Measurements from ENCODE around the gene RGS7. TPM values are rescaled to one million over a fixed set of nuclear protein-coding genes. Genes with fewer than 3 reads are reported as not detected.

Gene RGS7
- total RNA-seq, 1 experiment from 2014 or later = 1.5 TPM

GRCh38 chr1:240813720-240814119, 543.3 kb downstream of the RGS7 start:
- H2BK120ac ChIP-seq (ENCODE audit: low read depth, low read length, poor library complexity, severe bottlenecking) = no peak overlapping the region
- H2BK20ac ChIP-seq (ENCODE audit: low read depth, low read length, poor library complexity, severe bottlenecking) = no peak overlapping the region
- H3K9ac ChIP-seq (ENCODE audit: extremely low read depth, insufficient read length, low read length) = no peak overlapping the region
- H3K23me2 ChIP-seq (ENCODE audit: insufficient read length, low read depth, low read length, poor library complexity, severe bottlenecking) = no peaks in the 10 kb centered on the region
- Mint-ChIP-seq H3K36me3 (ENCODE audit: insufficient read depth in 1 of 3, low read depth in 3 of 3) (no peaks in the 10 kb centered on the region), H3K27ac (no peak overlapping the region), H3K27me3 (ENCODE audit: low read depth) (no peaks in the 10 kb centered on the region), H3K9me3 (no peaks in the 10 kb centered on the region), H3K4me1 (no peaks in the 10 kb centered on the region), H3K4me3 (no peak overlapping the region)
- H2AK5ac ChIP-seq (ENCODE audit: insufficient read length, low read length) = no peak overlapping the region
- no peaks in the 10 kb centered on the region for H3K9me3 ChIP-seq (ENCODE audit: control insufficient read depth, low read depth, low read length)
- H4K5ac ChIP-seq (ENCODE audit: insufficient read length, low read depth, low read length) = no peak overlapping the region
- H3K79me2 ChIP-seq (ENCODE audit: insufficient read depth, low read length) = no peaks in the 10 kb centered on the region
- H3K56ac ChIP-seq (ENCODE audit: insufficient read length, low read depth, low read length) = no peak overlapping the region
- no peak overlapping the region for H4K91ac ChIP-seq (ENCODE audit: insufficient read length, low read depth, low read length)
- no peak overlapping the region for H3K18ac ChIP-seq (ENCODE audit: insufficient read length, low read depth, low read length)
- DNase-seq = no peak
- H2AFZ ChIP-seq (ENCODE audit: low read length) = no peak overlapping the region
- H2BK15ac ChIP-seq (ENCODE audit: low read depth, low read length) = no peak overlapping the region
- no peak overlapping the region for H2BK5ac ChIP-seq (ENCODE audit: insufficient read length, low read length)
- no peak for TF ChIP-seq CTCF (conservative IDR thresholded peaks at IDR 0.05)
- H3K27me3 ChIP-seq (ENCODE audit: insufficient read depth, low read length) = no peaks in the 10 kb centered on the region
- H3K4me2 ChIP-seq (ENCODE audit: insufficient read depth, insufficient read length, low read length) = no peak overlapping the region
- no CpG with 5 or more reads among the region's 2 CpGs for WGBS (ENCODE audit: extremely low coverage, insufficient read length, low lambda C conversion rate)
- no peaks in the 10 kb centered on the region for H3K4me1 ChIP-seq (ENCODE audit: insufficient read depth, low read length)
- H2BK12ac ChIP-seq (ENCODE audit: insufficient read length, low read depth, low read length) = no peak overlapping the region
- no peak overlapping the region for H3K23ac ChIP-seq (ENCODE audit: insufficient read length, low read depth, low read length)
- H3K79me1 ChIP-seq (ENCODE audit: insufficient read depth, low read depth, low read length, poor library complexity, severe bottlenecking) = no peaks in the 10 kb centered on the region
- no peak overlapping the region for H3K27ac ChIP-seq (ENCODE audit: insufficient read length, low read depth, low read length)
- H3K14ac ChIP-seq (ENCODE audit: insufficient read depth, low read length) = no peak overlapping the region
- no peaks in the 10 kb centered on the region for H4K20me1 ChIP-seq (ENCODE audit: control insufficient read depth, insufficient read depth, insufficient read length)
- H3K4ac ChIP-seq (ENCODE audit: low read depth, low read length) = no peak overlapping the region
- no peak overlapping the region for H4K8ac ChIP-seq (replicated peaks; ENCODE audit: insufficient read length, low read depth, low read length)
- no peak overlapping the region for H3T11ph ChIP-seq (ENCODE audit: low read length)
